ENCODE measurements around the gene EVI5L.
"Not testable (repeated sequence)": the region's sequence is repeated elsewhere in the genome, so short reads cannot be mapped to it uniquely, and the experiment has no call there.

Gene EVI5L

DNA sequence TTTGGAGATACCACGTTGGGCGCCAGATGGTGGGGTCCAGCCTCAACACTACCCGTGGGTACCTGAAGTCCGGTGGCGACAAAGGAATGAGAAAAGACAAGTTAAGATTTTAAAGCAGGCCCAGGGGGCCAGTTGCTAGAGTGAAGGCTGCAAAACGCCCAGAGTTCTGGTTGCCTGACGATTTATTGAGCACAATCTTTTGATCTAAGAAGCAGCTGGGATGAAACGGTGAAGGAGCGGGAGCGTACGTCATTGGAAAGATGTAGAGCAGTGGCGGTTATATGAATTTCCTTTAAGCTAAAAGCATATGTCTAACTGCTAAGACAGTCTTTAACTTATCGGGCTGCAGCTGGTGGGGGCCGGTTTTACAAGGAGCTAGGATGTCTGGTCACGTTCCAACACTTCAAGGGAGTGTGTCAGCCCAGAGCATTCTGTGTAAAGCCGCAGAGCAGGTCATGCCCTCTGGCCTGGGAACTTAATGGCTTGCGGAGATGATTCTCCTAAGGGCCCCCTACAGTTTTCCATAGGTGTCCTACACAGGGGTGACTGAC, 28.9 kb upstream of the EVI5L start:
- DNase-seq (ENCODE audit: extremely low read depth, low read depth): no peak

DNA sequence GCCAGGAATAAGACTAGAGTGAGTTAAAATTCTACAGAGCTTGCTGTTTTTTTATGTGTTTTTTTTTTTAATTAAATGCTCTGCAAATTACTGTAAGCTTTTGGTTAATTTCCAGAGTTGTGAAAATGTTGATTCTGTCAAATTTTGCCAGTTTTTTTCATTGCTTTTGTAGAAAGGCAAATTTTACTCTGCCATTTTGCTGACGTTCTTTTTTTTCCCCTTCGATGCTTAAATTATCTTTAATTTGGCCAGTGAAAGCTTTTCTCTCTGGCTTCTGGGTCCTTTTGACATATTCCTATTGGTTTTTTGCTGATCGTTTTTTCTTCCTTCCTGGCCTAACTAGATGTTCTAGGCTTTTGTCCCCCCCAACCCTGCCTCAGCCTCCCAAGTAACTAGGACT, 23.8 kb upstream of the EVI5L start:
- TF ChIP-seq, protein P1, sequence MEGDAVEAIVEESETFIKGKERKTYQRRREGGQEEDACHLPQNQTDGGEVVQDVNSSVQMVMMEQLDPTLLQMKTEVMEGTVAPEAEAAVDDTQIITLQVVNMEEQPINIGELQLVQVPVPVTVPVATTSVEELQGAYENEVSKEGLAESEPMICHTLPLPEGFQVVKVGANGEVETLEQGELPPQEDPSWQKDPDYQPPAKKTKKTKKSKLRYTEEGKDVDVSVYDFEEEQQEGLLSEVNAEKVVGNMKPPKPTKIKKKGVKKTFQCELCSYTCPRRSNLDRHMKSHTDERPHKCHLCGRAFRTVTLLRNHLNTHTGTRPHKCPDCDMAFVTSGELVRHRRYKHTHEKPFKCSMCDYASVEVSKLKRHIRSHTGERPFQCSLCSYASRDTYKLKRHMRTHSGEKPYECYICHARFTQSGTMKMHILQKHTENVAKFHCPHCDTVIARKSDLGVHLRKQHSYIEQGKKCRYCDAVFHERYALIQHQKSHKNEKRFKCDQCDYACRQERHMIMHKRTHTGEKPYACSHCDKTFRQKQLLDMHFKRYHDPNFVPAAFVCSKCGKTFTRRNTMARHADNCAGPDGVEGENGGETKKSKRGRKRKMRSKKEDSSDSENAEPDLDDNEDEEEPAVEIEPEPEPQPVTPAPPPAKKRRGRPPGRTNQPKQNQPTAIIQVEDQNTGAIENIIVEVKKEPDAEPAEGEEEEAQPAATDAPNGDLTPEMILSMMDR (IDR thresholded peaks at IDR 0.05; ENCODE audit: low read depth, low read length): no peak
- DNase-seq (ENCODE audit: extremely low read depth, low read depth): no peak

More for the DNA sequence above, 28.9 kb upstream of the EVI5L start:
- TF ChIP-seq, protein P1 (IDR thresholded peaks at IDR 0.05; ENCODE audit: low read depth, low read length): no peak

DNA sequence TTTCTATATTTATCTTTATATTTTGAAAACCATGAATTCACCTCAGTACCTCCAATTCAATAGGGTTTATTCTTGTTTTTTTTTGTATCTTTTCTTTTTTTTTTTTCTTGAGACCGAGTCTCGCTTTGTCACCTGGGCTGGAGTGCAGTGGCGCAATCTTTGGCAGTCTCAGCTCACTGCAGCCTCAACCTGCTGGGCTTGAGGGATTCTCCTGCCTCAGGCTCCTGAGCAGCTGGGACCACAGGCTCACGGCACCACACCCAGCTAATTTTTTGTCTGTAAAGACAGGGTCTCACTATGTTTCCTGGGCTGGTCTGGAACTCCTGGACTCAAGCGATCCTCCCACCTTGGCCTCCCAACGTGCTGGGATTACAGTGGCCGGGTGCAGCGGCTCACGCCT, 23.1 kb upstream of the EVI5L start:
- TF ChIP-seq, protein P1 (IDR thresholded peaks at IDR 0.05; ENCODE audit: low read depth, low read length): no peak
- no peak for DNase-seq (ENCODE audit: extremely low read depth, low read depth)

DNA sequence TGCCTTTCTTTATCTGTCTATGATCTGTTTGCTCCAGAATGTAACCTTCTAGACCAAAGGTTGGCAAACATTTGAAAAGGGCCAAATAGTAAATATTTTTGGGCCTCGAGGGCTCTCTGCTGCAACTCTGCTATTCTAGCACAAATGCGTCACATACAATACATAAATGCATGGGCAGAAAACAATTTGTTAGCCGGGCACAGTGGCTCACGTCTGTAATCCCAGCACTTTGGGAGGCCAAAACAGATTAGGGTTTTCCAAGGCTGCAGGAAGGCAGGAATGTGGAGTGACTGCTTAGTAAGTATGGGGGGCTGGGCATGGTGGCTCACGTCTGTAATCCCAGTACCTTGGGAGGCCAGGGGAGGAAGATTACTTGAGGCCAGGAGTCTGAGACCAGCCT, 21.9 kb upstream of the EVI5L start:
- no peak for DNase-seq (ENCODE audit: extremely low read depth, low read depth)
- TF ChIP-seq, protein P1 (IDR thresholded peaks at IDR 0.05; ENCODE audit: low read depth, low read length): no peak

DNA sequence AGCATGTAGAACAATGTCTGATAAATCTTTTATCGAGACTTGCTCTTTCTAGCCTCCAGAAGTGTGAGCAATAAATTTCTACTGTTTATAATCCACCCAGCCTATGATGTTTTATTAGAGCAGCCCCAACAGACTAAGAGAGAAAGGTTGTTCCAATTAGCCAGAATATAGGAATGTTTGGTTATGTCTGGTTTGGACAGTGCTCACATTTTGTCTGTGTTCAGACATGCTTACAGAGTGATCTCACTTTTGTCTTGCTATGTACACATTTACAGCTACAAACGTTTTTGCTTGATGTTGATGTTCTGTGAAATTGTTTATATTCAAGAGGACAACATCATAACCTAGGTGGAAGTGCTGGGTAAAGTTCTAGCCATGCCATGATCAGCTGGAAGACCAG, 18.0 kb upstream of the EVI5L start:
- TF ChIP-seq, protein P1 (IDR thresholded peaks at IDR 0.05; ENCODE audit: low read depth, low read length): no peak
- no peak for DNase-seq (ENCODE audit: extremely low read depth, low read depth)

DNA sequence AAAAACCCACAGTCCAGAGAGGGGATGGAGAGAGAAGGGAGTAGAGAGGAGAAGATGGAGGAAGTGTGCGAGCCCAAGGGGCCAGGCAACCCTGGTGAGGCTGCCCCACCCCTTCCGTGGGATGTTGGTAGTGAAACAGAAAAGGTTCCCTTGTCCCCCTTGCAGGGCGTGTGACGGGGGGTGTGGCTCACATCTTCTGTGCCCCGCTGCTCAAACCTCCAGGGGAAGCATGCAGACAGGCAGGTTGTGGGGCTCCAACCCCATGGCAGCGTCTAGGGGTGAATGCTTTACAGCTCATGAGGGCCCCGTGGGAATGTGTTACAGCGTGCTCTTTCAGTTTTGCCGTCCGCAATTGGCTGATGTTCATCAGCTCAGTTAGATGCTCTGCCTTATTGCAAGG, 14.7 kb upstream of the EVI5L start:
- TF ChIP-seq, protein P1 (IDR thresholded peaks at IDR 0.05; ENCODE audit: low read depth, low read length): no peak
- DNase-seq (ENCODE audit: extremely low read depth, low read depth): no peak

DNA sequence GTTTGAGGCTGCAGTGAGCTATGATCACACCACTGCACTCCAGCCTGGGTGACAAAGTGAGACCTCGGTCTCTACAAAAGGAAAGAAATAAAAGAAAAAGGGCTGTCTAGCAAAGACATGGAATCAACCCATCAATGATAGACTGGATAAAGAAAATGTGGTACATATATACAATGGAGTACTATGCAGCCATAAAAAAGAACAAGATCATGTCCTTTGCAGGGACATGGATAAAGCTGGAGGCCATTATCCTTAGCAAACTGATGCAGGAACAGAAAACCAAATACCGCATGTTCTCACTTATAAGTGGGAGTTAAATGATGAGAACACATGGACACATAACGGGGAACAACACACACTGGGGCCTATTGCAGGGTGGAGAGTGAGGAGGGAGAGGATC, 14.0 kb upstream of the EVI5L start:
- DNase-seq (ENCODE audit: extremely low read depth, low read depth): not testable (repeated sequence)

DNA sequence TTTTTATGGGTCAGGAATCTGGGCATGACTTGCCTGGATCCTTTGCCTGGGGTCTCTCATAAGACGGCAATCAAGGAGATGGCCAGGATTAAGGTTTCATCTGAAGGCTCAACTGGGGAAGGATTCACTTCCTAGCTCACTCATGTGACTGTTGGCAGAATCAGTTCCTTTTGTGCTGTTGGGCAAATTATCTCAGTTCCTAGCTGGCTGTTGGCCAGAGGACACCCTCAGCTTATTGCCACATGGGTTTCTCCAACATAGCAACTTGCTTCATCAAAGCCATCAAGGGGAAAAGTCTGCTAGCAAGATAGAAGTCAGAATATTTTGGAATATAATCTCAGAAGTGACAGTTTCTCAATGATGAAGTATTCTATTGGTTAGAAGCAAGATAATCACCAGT, 12.2 kb upstream of the EVI5L start:
- TF ChIP-seq, protein P1 (IDR thresholded peaks at IDR 0.05; ENCODE audit: low read depth, low read length): no peak
- no peak for DNase-seq (ENCODE audit: extremely low read depth, low read depth)

Data from AG09319 (cell line).